HG03066 (cell line): Measurements from ENCODE around the gene NANS.
"Not testable (repeated sequence)": the region's sequence is repeated elsewhere in the genome, so short reads cannot be mapped to it uniquely, and the experiment has no call there.

Experiments
- ATAC-seq: cut with Tn5 transposase; IDR thresholded peaks from one replicate; pipeline ENCODE4 v1.9.1; 2021; ENCODE audit warnings: low read depth; ENCODE audit not compliant: unreplicated experiment

NANS gene

GRCh38 chr9:98074115-98074990, 17.8 kb downstream of the NANS start:
- no peak for ATAC-seq

DNA sequence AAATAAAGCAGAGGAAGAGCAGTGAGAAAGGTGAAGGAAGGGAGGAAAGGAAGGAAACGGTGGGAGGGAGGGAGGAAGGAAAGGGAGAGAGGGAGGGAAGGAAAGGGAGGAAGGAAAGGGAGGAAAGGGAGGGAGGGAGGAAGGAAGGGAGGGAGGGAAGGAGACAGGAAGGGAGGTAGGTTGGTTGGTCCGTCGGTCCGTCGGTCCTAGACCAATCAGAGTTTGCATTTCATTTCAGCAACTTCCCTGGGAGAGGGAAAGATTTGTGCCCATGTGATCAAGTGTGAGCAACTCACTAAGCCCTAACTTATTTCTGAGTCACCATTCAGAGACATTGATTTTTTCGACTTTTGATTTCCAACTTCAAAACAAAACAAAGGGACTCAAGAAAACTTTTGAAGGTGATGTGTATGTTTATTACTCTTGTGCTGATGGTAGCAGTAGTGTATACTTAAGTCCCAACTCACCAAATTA, 18.8 kb downstream of the NANS start:
- ATAC-seq, result no peak

DNA sequence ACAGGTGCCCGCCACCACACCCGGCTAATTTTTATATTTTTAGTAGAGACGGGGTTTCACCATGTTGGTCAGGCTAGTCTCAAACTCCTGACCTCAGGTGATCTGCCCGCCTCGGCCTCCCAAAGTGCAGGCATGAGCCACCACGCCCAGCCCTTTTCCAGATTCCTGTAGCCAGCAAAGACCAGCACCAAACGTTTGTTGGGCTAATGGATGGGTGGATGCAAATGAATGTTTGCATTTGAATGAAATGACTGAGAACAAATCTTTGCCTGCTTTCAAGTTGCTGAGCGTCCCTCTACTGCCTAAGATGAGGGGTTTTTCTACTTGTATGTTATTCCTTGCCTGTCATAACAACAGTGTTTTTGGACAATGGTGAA, 20.0 kb downstream of the NANS start:
- ATAC-seq, result not testable (repeated sequence)

DNA sequence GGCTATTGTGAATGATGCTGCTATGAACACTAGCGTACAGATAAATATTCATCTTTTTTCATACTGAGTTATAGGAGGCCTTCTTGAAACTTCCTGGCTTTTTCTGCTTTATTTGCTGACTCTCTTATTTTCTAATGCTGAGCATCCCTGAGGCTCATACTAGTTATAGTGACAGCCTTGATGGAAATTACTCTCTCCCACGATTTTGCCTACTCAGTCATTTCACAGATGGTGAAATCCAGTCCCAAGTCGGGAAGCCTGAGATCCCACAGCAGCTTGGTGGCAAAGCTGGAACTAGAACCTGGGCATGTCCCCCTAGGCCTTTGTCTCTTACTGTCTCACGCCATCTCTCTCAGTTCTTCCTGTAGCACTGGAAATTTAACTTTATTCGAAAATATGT, 22.4 kb downstream of the NANS start:
- ATAC-seq, result no peak

DNA sequence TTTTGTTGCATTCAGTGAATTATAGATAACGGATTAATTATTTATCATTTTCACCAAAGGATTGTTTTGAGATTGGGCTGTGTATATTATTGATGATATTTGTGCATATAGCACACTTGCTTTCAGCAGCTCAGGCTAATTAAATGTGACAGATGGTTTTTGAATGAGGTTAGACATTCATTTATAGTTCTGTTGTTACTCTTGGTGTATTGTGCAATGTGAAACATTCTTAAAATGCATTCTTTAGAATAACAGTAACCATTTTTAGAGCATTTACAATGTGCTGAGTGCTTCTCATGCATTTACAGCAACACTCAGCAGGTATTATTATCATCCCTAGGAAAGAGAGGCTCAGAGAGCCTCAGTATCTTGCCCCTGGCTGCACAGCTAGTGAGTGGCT, 23.8 kb downstream of the NANS start:
- no peak for ATAC-seq

DNA sequence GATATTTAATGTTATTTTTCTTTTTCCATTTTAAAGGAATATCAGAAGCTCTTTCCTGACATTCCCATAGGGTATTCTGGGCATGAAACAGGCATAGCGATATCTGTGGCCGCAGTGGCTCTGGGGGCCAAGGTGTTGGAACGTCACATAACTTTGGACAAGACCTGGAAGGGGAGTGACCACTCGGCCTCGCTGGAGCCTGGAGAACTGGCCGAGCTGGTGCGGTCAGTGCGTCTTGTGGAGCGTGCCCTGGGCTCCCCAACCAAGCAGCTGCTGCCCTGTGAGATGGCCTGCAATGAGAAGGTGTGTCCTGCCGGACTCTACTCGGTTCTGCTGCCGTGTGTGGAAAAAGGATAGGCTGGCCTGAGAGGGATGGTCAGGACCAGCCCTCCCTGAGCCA, 24.2 kb downstream of the NANS start:
- ATAC-seq, result no peak

- no peak for ATAC-seq
Observed at GRCh38 chr9:98081477-98082219, 25.1 kb downstream of the NANS start.

DNA sequence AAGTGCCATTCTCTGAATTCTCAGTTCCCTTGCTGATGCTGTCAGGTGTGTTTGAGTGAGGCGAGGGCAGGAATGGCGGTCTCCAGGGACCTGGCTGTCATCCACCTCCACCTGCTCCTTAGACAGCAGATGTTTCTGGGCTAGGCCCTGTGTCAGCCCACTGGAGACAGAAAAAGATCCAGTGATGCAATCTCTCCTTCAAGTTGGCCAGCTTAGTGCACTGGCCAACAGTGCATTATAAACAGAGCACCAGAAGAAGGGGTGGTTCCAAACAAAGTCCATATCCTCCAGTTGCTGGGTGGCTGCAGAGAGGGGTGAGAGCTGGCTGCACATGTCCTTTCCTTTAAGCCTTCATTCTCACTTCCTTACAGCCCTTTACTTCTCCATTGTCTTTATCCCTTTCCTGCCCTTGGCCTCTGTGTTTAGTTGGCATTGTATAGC, 26.5 kb downstream of the NANS start:
- no peak for ATAC-seq

- ATAC-seq, result no peak
Observed at GRCh38 chr9:98083566-98084183, 27.1 kb downstream of the NANS start.

DNA sequence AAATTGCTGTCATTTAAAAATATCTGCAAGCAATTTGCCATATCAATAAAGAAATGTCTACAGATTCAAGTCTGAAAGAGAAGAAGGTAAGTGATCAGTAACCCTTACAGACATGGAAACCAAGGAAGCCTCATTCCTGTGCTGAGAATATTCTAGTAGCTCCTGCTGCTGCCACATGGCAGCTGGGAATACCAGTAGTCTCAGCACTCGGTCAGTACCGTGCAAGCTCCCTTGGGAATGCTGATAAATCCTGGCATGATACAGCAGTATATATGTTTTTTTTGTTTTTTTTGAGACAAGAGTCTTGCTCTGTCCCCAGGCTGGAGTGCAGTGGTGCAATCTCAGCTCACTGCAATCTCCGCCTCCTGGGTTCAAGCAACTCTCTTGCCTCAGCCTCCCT, 27.9 kb downstream of the NANS start:
- ATAC-seq, result no peak

DNA sequence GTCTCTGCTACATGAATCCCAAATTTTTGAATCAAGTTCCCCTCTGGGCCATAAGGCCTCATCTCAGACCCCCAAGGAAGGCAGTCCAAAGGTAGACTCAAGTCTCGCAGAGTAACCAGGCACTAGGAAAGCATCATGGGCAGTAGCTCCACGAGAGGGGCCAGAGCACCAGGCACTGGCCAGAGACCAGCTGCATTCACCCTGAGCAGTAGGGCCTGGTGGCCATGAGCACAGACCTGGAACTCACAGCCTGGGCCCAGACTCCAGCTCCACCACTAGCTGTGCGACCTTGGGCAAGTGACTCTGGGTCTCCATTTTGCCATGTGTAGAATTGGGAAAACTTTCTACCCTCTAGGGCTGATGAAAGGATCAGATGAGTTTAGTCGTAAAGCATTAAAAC, 28.5 kb downstream of the NANS start:
- ATAC-seq, result no peak

- ATAC-seq, result no peak
Observed at GRCh38 chr9:98085944-98086343, 29.4 kb downstream of the NANS start.

DNA sequence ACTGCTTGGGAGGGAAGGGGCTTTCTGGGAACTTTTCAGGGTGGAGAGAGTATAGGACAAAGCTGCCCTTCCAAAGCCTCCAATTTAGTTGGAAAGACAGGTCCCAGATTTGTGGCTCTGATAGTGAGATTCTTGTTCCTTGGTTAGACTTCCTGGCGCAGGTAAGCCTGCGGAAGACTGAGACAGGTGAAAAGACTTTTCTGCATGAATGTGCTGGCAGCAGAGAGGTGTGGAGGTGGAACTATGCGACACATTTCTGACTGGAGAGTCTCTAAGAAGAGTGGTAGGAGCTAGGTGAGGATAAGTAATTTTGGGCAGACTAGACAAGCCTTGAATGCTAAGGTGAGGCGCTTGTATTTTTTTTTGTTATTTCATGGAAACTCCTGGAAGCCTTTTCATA, 29.9 kb downstream of the NANS start:
- no peak for ATAC-seq

GRCh38 chr9:98087420-98088354, 31.2 kb downstream of the NANS start:
- ATAC-seq, result no peak

DNA sequence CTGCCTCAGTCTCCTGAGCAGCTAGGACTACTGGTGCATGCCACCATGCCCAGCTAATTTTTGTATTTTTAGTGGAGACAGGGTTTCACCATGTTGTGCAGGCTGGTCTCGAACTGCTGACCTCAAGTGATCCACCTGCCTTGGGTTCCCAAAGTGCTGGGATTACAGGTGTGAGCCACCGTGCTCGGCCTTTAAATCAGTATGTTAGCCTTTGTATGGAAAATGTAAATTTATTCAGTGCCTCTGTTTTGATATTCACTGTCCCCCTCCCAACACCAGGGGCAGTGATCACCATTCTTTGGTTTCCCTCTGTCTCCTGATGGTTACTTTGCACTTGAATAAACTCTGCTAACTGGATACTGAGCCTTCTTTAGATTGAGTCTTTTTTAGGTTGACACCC, 34.1 kb downstream of the NANS start:
- not testable (repeated sequence) for ATAC-seq

GRCh38 chr9:98091735-98092612, 35.4 kb downstream of the NANS start:
- ATAC-seq, result no peak

- ATAC-seq, result no peak
Observed at GRCh38 chr9:98092613-98092931, 36.0 kb downstream of the NANS start.

DNA sequence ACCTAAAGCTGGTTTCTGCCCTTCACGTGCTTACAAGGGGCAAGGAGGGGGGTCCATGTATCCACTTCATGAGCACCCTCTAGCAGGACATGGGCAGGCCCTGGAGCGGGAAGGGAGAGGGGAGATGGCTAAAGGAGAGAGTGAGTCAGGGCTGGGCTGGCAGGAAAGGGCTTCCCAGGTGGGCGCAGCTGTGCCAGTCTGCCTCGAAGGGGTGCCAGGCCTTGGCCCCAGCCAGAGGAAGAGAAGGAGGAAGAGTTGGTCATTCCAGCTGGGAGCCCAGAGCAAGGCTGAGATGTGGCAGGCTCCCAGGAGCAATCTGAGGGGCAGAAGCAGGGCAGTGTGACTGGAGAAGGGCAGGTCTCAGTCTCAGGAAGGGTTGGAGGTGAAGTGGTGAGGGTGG, 37.8 kb downstream of the NANS start:
- no peak for ATAC-seq

DNA sequence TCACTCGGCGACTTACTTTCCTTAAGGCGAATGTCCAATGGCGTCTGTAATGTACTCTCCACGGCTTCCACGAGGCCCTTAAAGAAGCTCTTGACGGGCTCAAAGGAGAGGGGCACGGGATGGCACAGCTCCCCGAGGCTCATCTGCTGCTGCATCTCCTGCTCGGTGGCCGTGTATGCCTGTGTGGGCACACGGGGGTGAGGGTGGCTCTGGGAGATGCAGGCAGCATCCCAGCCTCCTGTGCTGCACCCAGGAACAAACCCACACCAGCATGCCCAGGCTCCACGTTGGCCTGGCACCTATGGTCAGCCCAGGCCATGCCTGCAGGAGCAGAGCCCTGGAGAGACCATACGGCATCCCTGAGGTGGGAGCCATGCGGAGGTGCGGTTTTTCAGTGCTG, 38.3 kb downstream of the NANS start:
- no peak for ATAC-seq
